ENCODE data around the gene POU1F1. TPM values are rescaled to one million over a fixed set of nuclear protein-coding genes. Genes with fewer than 3 reads are reported as not detected.

POU1F1 gene
- total RNA-seq, 2 experiments from 2014 or later: not detected

- intact Hi-C loops (cut with micrococcal nuclease): no loop called here
- no peaks in the 10 kb centered on the region for H3K9me3 Mint-ChIP-seq
- H3K36me3 Mint-ChIP-seq: no peaks in the 10 kb centered on the region
- peaks cover 3% of the 10 kb centered on the region for H3K4me1 Mint-ChIP-seq (ENCODE audit: low read depth)
- ChIA-PET CTCF (no interaction called here), POLR2A (no interaction called here)
- H3K27ac Mint-ChIP-seq: no peak overlapping the region
- no peak overlapping the region for H3K4me3 Mint-ChIP-seq
- peaks cover 1% of the 10 kb centered on the region for H3K27me3 Mint-ChIP-seq
- DNase-seq: no peak
These were observed 12.1 kb upstream of the POU1F1 start for GRCh38 chr3:87288446-87288845.

DNA sequence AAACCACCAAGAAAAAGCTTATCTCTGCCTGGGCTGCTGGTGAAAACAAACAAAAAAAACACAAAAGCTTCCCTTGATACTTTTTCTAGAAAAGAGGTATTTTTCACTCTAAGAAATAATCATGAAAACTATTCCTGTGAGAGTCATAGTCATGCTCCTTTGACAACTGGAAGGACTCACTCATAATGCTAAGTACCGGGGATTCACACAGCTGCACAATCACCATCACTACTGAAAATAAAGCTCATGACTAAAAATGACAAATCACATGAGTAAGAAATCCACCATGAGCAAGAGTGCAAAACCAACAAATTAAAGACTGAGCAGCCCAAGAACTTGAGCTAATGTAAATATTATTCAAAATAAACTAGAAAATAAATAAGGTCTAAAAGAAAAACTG, 10.6 kb upstream of the POU1F1 start:
- CTCF ChIA-PET: interaction anchor here (0.7 to 2.0 kb wide), 4 partner anchors 11 to 716 kb away, joined by 3 to 14 read pairs (median 8); no protein-coding TSS in a partner anchor
- intact Hi-C loops (cut with micrococcal nuclease): loop anchor here (1.0 kb wide), 3 partner anchors 14 to 46 kb away; no protein-coding TSS in a partner anchor

DNA sequence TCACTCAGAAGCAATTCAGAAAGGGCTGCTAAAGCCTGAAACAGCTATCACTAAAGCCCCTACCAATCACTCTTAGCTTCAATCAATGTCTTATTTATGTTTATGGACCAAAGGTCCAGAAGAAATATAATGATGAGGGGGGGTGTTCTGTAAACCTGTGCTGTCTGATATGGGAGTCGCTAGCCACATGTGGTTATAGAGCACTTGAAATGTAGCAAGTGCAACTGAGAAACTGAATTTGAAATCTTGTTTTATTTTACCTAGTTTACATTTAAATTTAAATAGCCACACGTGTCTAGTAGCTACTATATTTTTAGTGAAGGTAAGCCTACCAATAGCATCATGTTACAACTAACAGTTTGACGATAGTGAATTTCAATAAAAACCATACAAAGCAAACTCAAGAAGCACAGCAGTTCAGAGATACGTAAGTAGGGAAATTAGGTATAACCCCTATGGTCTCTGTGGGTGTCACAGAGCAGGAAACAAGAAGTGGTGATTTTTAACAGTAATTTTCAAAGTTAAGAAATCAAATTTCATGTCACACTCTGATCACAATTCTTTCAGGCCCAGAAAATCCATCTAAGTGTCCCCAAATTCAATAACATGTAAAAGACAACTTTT, 3.6 kb downstream of the POU1F1 start:
- DNase-seq: no peak
- Mint-ChIP-seq H3K4me1 (ENCODE audit: low read depth) (peaks cover 26% of the 10 kb centered on the region), H3K9me3 (no peaks in the 10 kb centered on the region), H3K27ac (no peak overlapping the region), H3K4me3 (no peak overlapping the region), H3K36me3 (no peaks in the 10 kb centered on the region), H3K27me3 (peaks cover 7% of the 10 kb centered on the region)
- POLR2A ChIA-PET: no interaction called here
- intact Hi-C loops (cut with micrococcal nuclease): loop anchor here (1.0 kb wide), 2 partner anchors 14 to 60 kb away; no protein-coding TSS in a partner anchor
- CTCF ChIA-PET: interaction anchor here (3.4 kb wide), 1 partner anchor 12 kb away, joined by 29 read pairs; no protein-coding TSS in a partner anchor

More for the DNA sequence above, 10.6 kb upstream of the POU1F1 start:
- Mint-ChIP-seq H3K27me3 (peaks cover 5% of the 10 kb centered on the region), H3K27ac (no peak overlapping the region), H3K4me1 (ENCODE audit: low read depth) (peaks cover 3% of the 10 kb centered on the region), H3K36me3 (no peaks in the 10 kb centered on the region), H3K4me3 (no peak overlapping the region), H3K9me3 (no peaks in the 10 kb centered on the region)
- POLR2A ChIA-PET: interaction anchor here (0.9 kb wide), 1 partner anchor 47 kb away, joined by 5 read pairs; no protein-coding TSS in a partner anchor
- no peak for DNase-seq

- intact Hi-C loops (cut with micrococcal nuclease): no loop called here
- H3K9me3 Mint-ChIP-seq: no peaks in the 10 kb centered on the region
These were observed 5.3 kb downstream of the POU1F1 start for GRCh38 chr3:87270908-87271700.

DNA sequence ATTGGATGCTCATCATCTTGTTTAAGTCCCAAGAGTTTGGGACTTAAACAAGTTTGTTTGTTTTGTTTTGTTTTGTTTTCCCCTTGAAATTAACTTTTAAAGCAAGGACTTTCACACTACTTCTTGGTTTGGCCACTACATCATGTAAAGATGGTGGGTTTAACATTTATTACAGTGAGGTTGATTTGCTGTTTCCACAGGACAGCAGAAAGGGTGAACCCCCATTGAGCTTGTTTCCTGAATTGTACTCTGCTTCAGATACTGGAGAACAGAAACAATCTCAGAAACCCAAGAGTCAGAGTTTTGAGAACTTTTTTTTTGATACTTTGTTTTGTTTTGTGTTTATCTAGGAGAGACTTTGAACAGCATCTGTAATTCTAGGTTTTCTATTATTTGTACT, 6.7 kb downstream of the POU1F1 start:
- H3K9me3 Mint-ChIP-seq: no peaks in the 10 kb centered on the region
- H3K4me1 Mint-ChIP-seq (ENCODE audit: low read depth): peaks cover 26% of the 10 kb centered on the region
- H3K27me3 Mint-ChIP-seq: peaks cover 7% of the 10 kb centered on the region
- intact Hi-C loops (cut with micrococcal nuclease): no loop called here
- H3K27ac Mint-ChIP-seq: no peak overlapping the region
- no peak overlapping the region for H3K4me3 Mint-ChIP-seq
- no peaks in the 10 kb centered on the region for H3K36me3 Mint-ChIP-seq
- CTCF ChIA-PET: interaction anchor here (3.4 kb wide), 1 partner anchor 9 kb away, joined by 29 read pairs; no protein-coding TSS in a partner anchor
- no peak for DNase-seq
- POLR2A ChIA-PET: no interaction called here

More at GRCh38 chr3:87270908-87271700, 5.3 kb downstream of the POU1F1 start:
- Mint-ChIP-seq H3K36me3 (no peaks in the 10 kb centered on the region), H3K27me3 (peaks cover 7% of the 10 kb centered on the region), H3K4me1 (ENCODE audit: low read depth) (peaks cover 26% of the 10 kb centered on the region), H3K4me3 (no peak overlapping the region), H3K27ac (no peak overlapping the region)
- DNase-seq: no peak
- ChIA-PET CTCF (interaction anchor here (1.0 to 3.4 kb wide), 2 partner anchors 11 to 80 kb away, joined by 3 to 29 read pairs; no protein-coding TSS in a partner anchor), POLR2A (no interaction called here)

DNA sequence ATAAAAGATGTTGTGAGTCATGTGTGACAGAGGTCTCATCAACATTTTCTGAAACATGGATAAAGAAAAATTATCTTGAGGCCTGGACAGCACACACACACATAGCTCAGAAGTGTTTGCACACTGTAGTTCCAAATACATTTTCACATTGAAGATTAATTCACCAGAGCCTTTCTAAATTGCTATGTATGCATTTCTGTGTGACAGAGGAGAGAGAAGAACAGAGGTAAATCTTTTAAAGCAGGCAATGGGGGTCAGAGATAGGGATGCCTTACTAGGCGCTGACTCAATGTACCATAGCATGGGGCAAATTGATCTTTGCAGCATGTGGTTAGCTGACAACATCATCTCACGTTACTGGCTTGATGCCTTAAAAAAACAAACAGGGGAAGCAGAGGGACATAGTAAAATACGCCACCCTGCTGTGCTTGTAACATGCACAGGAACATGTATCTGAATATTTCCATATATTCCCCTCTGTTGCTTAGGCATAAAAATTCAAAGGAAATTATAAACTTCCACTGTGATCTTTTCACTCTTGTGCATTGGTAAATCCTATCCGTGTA, 7.7 kb downstream of the POU1F1 start:
- POLR2A ChIA-PET: no interaction called here
- no peak overlapping the region for H3K27ac Mint-ChIP-seq
- H3K4me1 Mint-ChIP-seq (ENCODE audit: low read depth): peaks cover 26% of the 10 kb centered on the region
- intact Hi-C loops (cut with micrococcal nuclease): no loop called here
- peaks cover 7% of the 10 kb centered on the region for H3K27me3 Mint-ChIP-seq
- DNase-seq: no peak
- CTCF ChIA-PET: no interaction called here
- no peaks in the 10 kb centered on the region for H3K36me3 Mint-ChIP-seq
- no peaks in the 10 kb centered on the region for H3K9me3 Mint-ChIP-seq
- no peak overlapping the region for H3K4me3 Mint-ChIP-seq

DNA sequence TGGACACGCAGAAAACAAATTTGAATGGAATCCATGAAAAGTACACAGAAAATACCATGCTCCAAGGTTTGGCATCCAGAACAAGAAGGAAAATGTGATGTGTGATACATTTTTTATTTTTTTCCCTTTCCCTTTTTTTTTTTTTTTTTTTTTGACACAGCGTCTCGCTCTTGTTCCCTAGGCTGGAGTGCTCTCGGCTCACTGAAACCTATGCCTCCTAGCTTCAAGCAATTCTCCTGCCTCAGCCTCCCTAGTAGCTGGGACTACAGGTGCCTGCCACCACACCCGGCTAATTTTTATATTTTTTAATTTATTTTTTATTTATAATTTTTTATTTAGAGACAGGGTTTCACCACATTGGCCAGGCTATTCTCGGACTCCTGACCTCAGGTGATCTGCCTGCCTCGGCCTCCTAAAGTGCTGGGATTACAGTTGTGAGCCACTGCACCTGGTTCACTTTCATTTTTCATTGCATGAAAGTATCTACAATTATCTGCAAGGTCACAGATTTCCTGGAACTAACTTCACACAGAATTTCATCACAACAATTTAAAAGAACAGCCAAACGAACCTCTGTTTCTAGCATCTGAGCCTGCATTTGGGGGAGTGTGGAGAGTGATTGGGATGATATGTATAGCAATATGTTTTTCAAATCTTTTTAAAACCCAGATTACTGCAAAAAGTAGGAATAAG, 8.3 kb downstream of the POU1F1 start:
- H3K4me1 Mint-ChIP-seq (ENCODE audit: low read depth): peaks cover 21% of the 10 kb centered on the region
- no peaks in the 10 kb centered on the region for H3K36me3 Mint-ChIP-seq
- H3K27ac Mint-ChIP-seq: no peak overlapping the region
- DNase-seq: no peak
- POLR2A ChIA-PET: no interaction called here
- no peaks in the 10 kb centered on the region for H3K9me3 Mint-ChIP-seq
- intact Hi-C loops (cut with micrococcal nuclease): no loop called here
- peaks cover under 1% of the 10 kb centered on the region for H3K27me3 Mint-ChIP-seq
- CTCF ChIA-PET: no interaction called here
- H3K4me3 Mint-ChIP-seq: no peak overlapping the region

DNA sequence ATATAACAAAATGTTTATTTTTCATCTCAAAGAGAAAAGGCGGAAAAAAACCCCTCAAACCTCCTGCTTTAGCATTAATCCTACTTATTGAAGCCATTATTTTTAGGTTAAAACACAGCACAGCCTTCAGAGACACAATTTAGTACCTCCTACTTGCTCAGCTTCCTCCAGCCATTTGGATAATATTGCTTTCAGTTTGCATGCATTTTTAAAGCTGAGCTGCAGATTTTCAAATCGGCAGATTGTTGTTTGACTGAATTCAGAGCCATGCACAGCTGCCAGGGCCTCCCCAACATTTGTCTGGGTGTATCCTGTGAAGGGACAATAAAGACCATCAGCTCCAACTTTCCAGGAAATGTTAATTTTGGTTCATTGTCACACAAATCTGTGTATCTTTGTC, 14.5 kb downstream of the POU1F1 start:
- no peak overlapping the region for H3K4me3 Mint-ChIP-seq
- H3K36me3 Mint-ChIP-seq: no peaks in the 10 kb centered on the region
- H3K27me3 Mint-ChIP-seq: no peaks in the 10 kb centered on the region
- no peak for DNase-seq
- no peaks in the 10 kb centered on the region for H3K9me3 Mint-ChIP-seq
- ChIA-PET POLR2A (interaction anchor here (0.6 kb wide), 1 partner anchor 15 kb away, joined by 3 read pairs; no protein-coding TSS in a partner anchor), CTCF (interaction anchor here (1.6 to 3.7 kb wide), 5 partner anchors 9 to 241 kb away, joined by 4 to 29 read pairs (median 10); no protein-coding TSS in a partner anchor)
- intact Hi-C loops (cut with micrococcal nuclease): loop anchor here (5.0 kb wide), 1 partner anchor 240 kb away; no protein-coding TSS in a partner anchor
- no peak overlapping the region for H3K27ac Mint-ChIP-seq
- peaks cover 3% of the 10 kb centered on the region for H3K4me1 Mint-ChIP-seq (ENCODE audit: low read depth)

DNA sequence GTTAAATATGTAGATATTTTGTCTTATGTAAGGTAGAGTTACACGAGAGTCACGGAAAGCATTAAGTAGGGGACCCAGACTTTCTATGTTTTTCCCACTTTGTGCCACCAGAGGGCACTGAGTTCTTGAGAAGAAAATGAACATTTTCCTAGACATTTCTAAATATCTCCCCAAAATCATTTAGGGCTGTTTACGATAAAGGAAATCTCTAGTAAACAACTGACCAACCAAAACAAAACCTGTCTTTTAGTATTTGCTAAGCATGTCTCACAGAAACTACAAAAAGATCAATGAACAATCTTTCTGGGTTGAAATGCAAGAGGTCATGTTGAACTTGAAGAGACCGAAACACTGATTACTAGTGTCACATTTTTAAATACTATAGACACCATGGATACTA, 16.1 kb downstream of the POU1F1 start:
- no peak overlapping the region for H3K27ac Mint-ChIP-seq
- H3K27me3 Mint-ChIP-seq: no peaks in the 10 kb centered on the region
- POLR2A ChIA-PET: no interaction called here
- H3K36me3 Mint-ChIP-seq: no peaks in the 10 kb centered on the region
- intact Hi-C loops (cut with micrococcal nuclease): loop anchor here (5.0 kb wide), 1 partner anchor 242 kb away; no protein-coding TSS in a partner anchor
- peaks cover 3% of the 10 kb centered on the region for H3K4me1 Mint-ChIP-seq (ENCODE audit: low read depth)
- no peaks in the 10 kb centered on the region for H3K9me3 Mint-ChIP-seq
- H3K4me3 Mint-ChIP-seq: no peak overlapping the region
- CTCF ChIA-PET: interaction anchor here (0.8 to 3.7 kb wide), 17 partner anchors 9 to 852 kb away, joined by 3 to 29 read pairs (median 6); partner anchors contain the start of gene CHMP2B
- DNase-seq: peak; percentile 40

- peaks cover 8% of the 10 kb centered on the region for H3K4me1 Mint-ChIP-seq (ENCODE audit: low read depth)
- intact Hi-C loops (cut with micrococcal nuclease): no loop called here
- no peak overlapping the region for H3K4me3 Mint-ChIP-seq
- ChIA-PET POLR2A (no interaction called here), CTCF (interaction anchor here (1.7 kb wide), 1 partner anchor 10 kb away, joined by 17 read pairs; no protein-coding TSS in a partner anchor)
- H3K9me3 Mint-ChIP-seq: no peaks in the 10 kb centered on the region
- H3K27ac Mint-ChIP-seq: no peak overlapping the region
- H3K36me3 Mint-ChIP-seq: peaks cover 19% of the 10 kb centered on the region
- H3K27me3 Mint-ChIP-seq: no peaks in the 10 kb centered on the region
- DNase-seq: no peak
These were observed 26.4 kb downstream of the POU1F1 start for GRCh38 chr3:87250009-87250408.

- intact Hi-C loops (cut with micrococcal nuclease): no loop called here
- POLR2A ChIA-PET: no interaction called here
- H3K36me3 Mint-ChIP-seq: peaks cover 19% of the 10 kb centered on the region
- H3K9me3 Mint-ChIP-seq: no peaks in the 10 kb centered on the region
- peaks cover 10% of the 10 kb centered on the region for H3K4me1 Mint-ChIP-seq (ENCODE audit: low read depth)
- CTCF ChIA-PET: no interaction called here
- H3K4me3 Mint-ChIP-seq: no peak overlapping the region
- no peaks in the 10 kb centered on the region for H3K27me3 Mint-ChIP-seq
- no peak for DNase-seq
- no peak overlapping the region for H3K27ac Mint-ChIP-seq
These were observed 27.6 kb downstream of the POU1F1 start for GRCh38 chr3:87248831-87249230.
